SK-N-SH (cell line): ENCODE measurements around the gene TACR2. TPM values are rescaled to one million over a fixed set of nuclear protein-coding genes. Genes with fewer than 3 reads are reported as not detected.

ENCODE experiments used
- CTCF ChIA-PET: fragments of 300-600, 350-600 bp; formaldehyde crosslinking; extraction: SDS; loops from one replicate; lab custom pipeline; 2021; lab: Yijun Ruan, JAX
- POLR2A ChIA-PET: fragments of 350-600 bp; sonication (Branson Sonifier 250); formaldehyde crosslinking; extraction: SDS; loops from one replicate; lab custom pipeline; 2020; ENCODE audit warnings: antibody characterized with exemption, inconsistent platforms; lab: Yijun Ruan, JAX
- DNase-seq: peaks from one replicate; pipeline ENCODE4 v3.0.0; 2012
- H2AFZ ChIP-seq: fragments of 200-600 bp; sonication (generic); 2 replicates; pipeline ENCODE4 v1.8.1; 2016; ENCODE audit warnings: antibody characterized with exemption, mild to moderate bottlenecking, low read depth
- H3F3A ChIP-seq: fragments of 200-600 bp; sonication (generic); replicated peaks from 2 replicates; pipeline ENCODE3; 2016; ENCODE audit warnings: antibody characterized with exemption, mild to moderate bottlenecking; ENCODE audit not compliant: insufficient read depth
- H3K27ac ChIP-seq, 2 experiments: fragments of 200-500 bp in 1 of 2; fragments of 200-600 bp in 1 of 2; sonication (Bioruptor generic) in 1 of 2; sonication (generic), shearing (Covaris generic) in 1 of 2; 2 replicates each; pipeline versions ENCODE4 v1.5.1 to v1.6.1; 2014 to 2016; ENCODE audit warnings: low read depth in 2 of 2, inconsistent platforms in 1 of 2, low read length in 1 of 2, mild to moderate bottlenecking in 1 of 2, mixed read lengths in 1 of 2
- H3K27me3 ChIP-seq: fragments of 200-600 bp; sonication (generic), shearing (Covaris generic); 2 replicates; pipeline ENCODE4 v1.6.1; 2016; ENCODE audit warnings: mixed run types; ENCODE audit not compliant: insufficient read depth
- H3K36me3 ChIP-seq, 2 experiments: fragments of 200-500 bp in 1 of 2; fragments of 200-600 bp in 1 of 2; sonication (Bioruptor generic) in 1 of 2; sonication (generic) in 1 of 2; replicated peaks in 1 of 2; 2 replicates each; pipeline versions ENCODE3 to v1.5.1; 2014 to 2016; ENCODE audit warnings: low read length in 1 of 2, mild to moderate bottlenecking in 1 of 2; ENCODE audit not compliant: insufficient read depth in 2 of 2, control insufficient read depth in 1 of 2
- H3K4me1 ChIP-seq, 2 experiments: fragments of 200-500 bp in 1 of 2; fragments of 200-600 bp in 1 of 2; sonication (Bioruptor generic) in 1 of 2; sonication (generic), shearing (Covaris generic) in 1 of 2; 2 replicates each; pipeline versions ENCODE4 v1.5.1 to v1.6.1; 2014 to 2016; ENCODE audit warnings: low read depth in 1 of 2, low read length in 1 of 2, mixed run types in 1 of 2; ENCODE audit not compliant: insufficient read depth in 2 of 2, control insufficient read depth in 1 of 2
- H3K4me2 ChIP-seq: fragments of 200-600 bp; sonication (generic), shearing (Covaris generic); 2 replicates; pipeline ENCODE4 v1.6.1; 2017; ENCODE audit warnings: mixed run types
- H3K4me3 ChIP-seq, 2 experiments: fragments of 200-500 bp in 1 of 2; fragments of 200-600 bp in 1 of 2; sonication (Bioruptor generic) in 1 of 2; sonication (generic), shearing (Covaris generic) in 1 of 2; 2 replicates each; pipeline versions ENCODE4 v1.5.1 to v1.8.1; 2014 to 2016; ENCODE audit warnings: low read depth in 2 of 2, inconsistent platforms in 1 of 2, low read length in 1 of 2, mild to moderate bottlenecking in 1 of 2, mixed read lengths in 1 of 2, moderate library complexity in 1 of 2
- H3K79me2 ChIP-seq: fragments of 200-600 bp; sonication (generic); 2 replicates; pipeline ENCODE4 v1.8.1; 2017; ENCODE audit warnings: mild to moderate bottlenecking; ENCODE audit not compliant: insufficient read depth
- H3K9ac ChIP-seq: fragments of 200-600 bp; sonication (generic); 2 replicates; pipeline ENCODE4 v1.6.1; 2017; ENCODE audit warnings: mixed run types
- H3K9me2 ChIP-seq: fragments of 200-600 bp; sonication (generic); 2 replicates; pipeline ENCODE4 v1.6.1; 2017; ENCODE audit warnings: mixed run types
- H3K9me3 ChIP-seq: fragments of 200-600 bp; sonication (generic); 2 replicates; pipeline ENCODE4 v1.6.1; 2017; ENCODE audit warnings: mixed run types, mild to moderate bottlenecking, moderate library complexity
- H4K20me1 ChIP-seq: fragments of 200-600 bp; sonication (generic); 2 replicates; pipeline ENCODE4 v1.6.1; 2017; ENCODE audit warnings: mild to moderate bottlenecking, mixed run types; ENCODE audit not compliant: insufficient read depth
- FOSL2 ChIP-seq: IDR thresholded peaks from 2 replicates; pipeline ENCODE4 v1.4.0; 2012; ENCODE audit warnings: low read depth, mild to moderate bottlenecking, moderate library complexity, borderline replicate concordance
- FOXJ3 ChIP-seq: sonication (generic); formaldehyde crosslinking; IDR thresholded peaks from 2 replicates; pipeline ENCODE4 v1.5.1; 2020; ENCODE audit warnings: mild to moderate bottlenecking, missing genetic modification reagents
- GATA2 ChIP-seq: sonication (generic); formaldehyde crosslinking; IDR thresholded peaks from 2 replicates; pipeline ENCODE4 v1.5.0; 2020; ENCODE audit warnings: mild to moderate bottlenecking, missing genetic modification reagents
- MEF2A ChIP-seq: IDR thresholded peaks from 2 replicates; pipeline ENCODE4 v1.4.0; 2012; ENCODE audit warnings: low read depth, borderline replicate concordance
- RAD21 ChIP-seq: IDR thresholded peaks from 2 replicates; pipeline ENCODE4 v1.6.1; 2012; ENCODE audit warnings: mild to moderate bottlenecking, low read length
- REST ChIP-seq: IDR thresholded peaks from 2 replicates; pipeline ENCODE4 v1.6.1; 2012; ENCODE audit warnings: mild to moderate bottlenecking, low read depth, low read length, moderate library complexity
- USF1 ChIP-seq: IDR thresholded peaks from 2 replicates; pipeline ENCODE4 v1.4.0; 2012; ENCODE audit warnings: low read depth, borderline replicate concordance
- USF2 ChIP-seq: fragments of 150-350 bp; IDR thresholded peaks from 2 replicates; pipeline ENCODE4 v1.6.1; 2017; ENCODE audit warnings: antibody characterized with exemption, low read length, low read depth, borderline replicate concordance
- YY1 ChIP-seq: IDR thresholded peaks from 2 replicates; pipeline ENCODE4 v1.4.0; 2012; ENCODE audit warnings: low read depth, mild to moderate bottlenecking
- WGBS: methylation state at CpG from one replicate; pipeline ENCODE4 v1.1.6; 2017; ENCODE audit warnings: low lambda C conversion rate; 5-methylcytosine and 5-hydroxymethylcytosine counted together
- polyA plus RNA-seq, 3 experiments: library from polyadenylated mRNA; depleted of rRNA; stranded (reverse); fragments of >200 nt; gene quantifications; 2 replicates each; pipeline ENCODE4 v1.2.3, GENCODE V29; 2012

Gene TACR2
- polyA plus RNA-seq, 1 of the 3 experiments (the other 2 are of a cell fraction): 0.02 TPM

- DNase-seq: no peak
- no peak overlapping the region for H3K9ac ChIP-seq
- no peak for TF ChIP-seq RAD21
- no peak overlapping the region for H3K27ac ChIP-seq
- 98% methylated on average over 16 of the region's 16 CpGs for WGBS
- no peak overlapping the region for H3K4me2 ChIP-seq
- H3K79me2 ChIP-seq: no peaks in the 10 kb centered on the region
- peaks cover 0 to 17% of the 10 kb centered on the region in 2 experiments; a peak in 3 of 4 replicates for H3K4me1 ChIP-seq
- H4K20me1 ChIP-seq: peaks cover 7% of the 10 kb centered on the region
- H3F3A ChIP-seq: peaks cover 14% of the 10 kb centered on the region
- H2AFZ ChIP-seq: no peak overlapping the region
- H3K4me3 ChIP-seq: no peak overlapping the region
- H3K27me3 ChIP-seq: no peaks in the 10 kb centered on the region
- ChIA-PET POLR2A (no interaction called here), CTCF (interaction anchor here (1.0 to 4.5 kb wide), 2 partner anchors 13 to 27 kb away, joined by 3 to 17 read pairs; no protein-coding TSS in a partner anchor)
- H3K9me3 ChIP-seq: no peaks in the 10 kb centered on the region
- no peaks in the 10 kb centered on the region for H3K9me2 ChIP-seq
- peaks cover 39 to 44% of the 10 kb centered on the region in 2 experiments for H3K36me3 ChIP-seq
Observed at GRCh38 chr10:69379800-69380199, 36.9 kb downstream of the TACR2 start.

- Histone ChIP-seq H3K9me2 (no peaks in the 10 kb centered on the region), H4K20me1 (0 out of 2 replicates have a peak, but pooled peaks cover under 1% of the 10 kb centered on the region), H2AFZ (no peak overlapping the region), H3K4me1 (peaks cover 0 to 7% of the 10 kb centered on the region in 2 experiments; a peak in 3 of 4 replicates)
- TF ChIP-seq FOXJ3 (CRISPR knock-in tag) (no peak), MEF2A (no peak), USF2 (no peak), YY1 (no peak), USF1 (no peak)
- TF ChIP-seq, all 33 proteins: peak for 0
- no peak for DNase-seq
- H3K27me3 ChIP-seq: no peaks in the 10 kb centered on the region
- 83% methylated on average over 3 of the region's 3 CpGs for WGBS
- POLR2A ChIA-PET: no interaction called here
- no peak overlapping the region for H3K4me2 ChIP-seq
- peaks cover 34 to 36% of the 10 kb centered on the region in 2 experiments for H3K36me3 ChIP-seq
- no peak overlapping the region for H3K9ac ChIP-seq
- H3K4me3 ChIP-seq: no peak overlapping the region
- 0 out of 2 replicates have a peak, but pooled peaks cover 3% of the 10 kb centered on the region for H3K79me2 ChIP-seq
- H3F3A ChIP-seq: peaks cover 10% of the 10 kb centered on the region
- CTCF ChIA-PET: no interaction called here
- peak overlapping the region in 1 of 2 experiments; percentile 49; a peak in 1 of 4 replicates for H3K27ac ChIP-seq
- no peaks in the 10 kb centered on the region for H3K9me3 ChIP-seq
Observed at GRCh38 chr10:69377933-69378332, 38.8 kb downstream of the TACR2 start.

GRCh38 chr10:69377191-69377590, 39.5 kb downstream of the TACR2 start:
- 91% methylated on average over 6 of the region's 6 CpGs for WGBS
- no peak overlapping the region for H3K4me2 ChIP-seq
- peaks cover 6% of the 10 kb centered on the region for H3F3A ChIP-seq
- CTCF ChIA-PET: no interaction called here
- no peak for DNase-seq
- H3K4me1 ChIP-seq: peaks cover 0 to 3% of the 10 kb centered on the region in 2 experiments; a peak in 2 of 4 replicates
- TF ChIP-seq FOSL2 (no peak), GATA2 (CRISPR knock-in tag) (no peak), REST (no peak)
- TF ChIP-seq, all 33 proteins: peak for 0
- POLR2A ChIA-PET: no interaction called here
- H3K9me2 ChIP-seq: no peaks in the 10 kb centered on the region
- H3K79me2 ChIP-seq: 0 out of 2 replicates have a peak, but pooled peaks cover 3% of the 10 kb centered on the region
- no peaks in the 10 kb centered on the region for H3K9me3 ChIP-seq
- no peak overlapping the region for H2AFZ ChIP-seq
- no peaks in the 10 kb centered on the region for H4K20me1 ChIP-seq
- H3K27me3 ChIP-seq: no peaks in the 10 kb centered on the region
- H3K27ac ChIP-seq: no peak overlapping the region
- peaks cover 34 to 36% of the 10 kb centered on the region in 2 experiments for H3K36me3 ChIP-seq
- no peak overlapping the region for H3K9ac ChIP-seq
- no peak overlapping the region for H3K4me3 ChIP-seq
